HG02938 (cell line): ENCODE results near the gene ISL2.

Experiments used
- ATAC-seq: cut with Tn5 transposase; IDR thresholded peaks from one replicate; pipeline ENCODE4 v1.9.1; 2021; ENCODE audit warnings: mild to moderate bottlenecking, moderate library complexity; ENCODE audit not compliant: unreplicated experiment

The ISL2 gene

DNA sequence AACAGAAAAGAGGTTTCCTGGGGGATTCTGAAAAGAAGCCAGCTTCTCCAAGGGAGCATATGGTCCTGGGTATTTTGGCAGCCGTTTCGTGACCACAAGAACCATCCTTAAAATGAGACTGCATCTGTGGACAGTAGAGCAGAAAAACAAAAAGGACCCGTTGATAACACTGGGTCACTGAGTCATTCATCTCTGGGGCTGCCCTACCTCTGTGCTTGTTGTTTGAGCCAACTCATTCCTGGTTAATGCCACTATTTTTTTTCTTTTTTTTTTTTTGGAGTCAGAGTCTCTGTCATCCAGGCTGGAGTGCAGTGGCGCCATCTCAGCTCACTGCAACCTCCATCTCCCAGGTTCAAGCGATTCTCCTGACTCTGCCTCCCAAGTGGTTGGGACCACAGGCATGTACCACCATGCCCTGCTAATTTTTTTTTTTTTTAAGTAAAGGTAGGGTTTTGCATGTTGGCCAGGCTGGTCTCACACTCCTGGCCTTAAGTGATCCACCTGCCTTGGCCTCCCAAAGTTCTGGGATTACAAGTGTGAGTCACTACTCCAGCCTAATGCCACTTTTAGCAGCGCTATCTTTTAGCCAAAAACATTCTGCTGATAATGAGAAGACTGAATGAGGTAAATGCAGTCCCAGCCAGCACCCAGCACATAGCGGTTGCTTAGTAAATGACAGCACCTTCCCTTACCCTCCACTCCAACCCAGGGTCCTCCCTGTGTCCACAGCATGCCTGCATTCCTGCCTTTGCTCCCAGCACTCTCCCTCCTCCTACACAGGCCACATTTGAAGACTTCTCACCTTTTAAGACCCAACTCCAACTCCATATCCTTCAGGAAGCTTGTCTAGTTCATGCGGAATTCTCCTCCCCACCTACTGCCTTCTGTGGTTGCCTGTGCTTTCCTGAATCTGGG is 9.1 kb upstream of the ISL2 start:
- no peak for ATAC-seq

DNA sequence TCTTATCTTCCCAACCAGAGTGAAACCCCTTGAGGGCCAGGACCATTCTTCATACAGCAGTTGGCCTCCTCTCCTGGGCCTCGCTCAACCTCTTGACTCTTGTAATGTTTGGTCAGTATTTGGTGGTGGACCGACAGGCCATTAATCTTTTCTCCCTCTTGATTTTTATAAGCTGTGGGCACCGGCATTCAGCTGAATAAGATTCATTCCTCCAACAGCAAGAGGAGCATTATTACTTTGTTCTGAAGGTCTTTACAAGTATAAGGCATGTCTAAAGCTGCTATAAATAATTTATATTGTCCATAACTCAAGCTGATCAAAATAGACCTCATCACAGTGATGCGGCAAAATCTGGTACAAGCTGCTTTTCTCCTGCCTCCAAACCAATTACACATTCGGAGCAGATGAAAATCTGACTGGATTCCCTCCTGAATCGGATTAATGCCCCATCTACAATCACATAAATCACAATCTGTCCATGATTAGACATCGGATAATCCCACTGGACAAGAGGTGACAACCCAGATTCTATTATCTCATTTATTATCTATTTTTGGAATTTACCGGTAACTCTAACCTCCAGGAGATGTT is 8.4 kb upstream of the ISL2 start:
- ATAC-seq, result no peak

DNA sequence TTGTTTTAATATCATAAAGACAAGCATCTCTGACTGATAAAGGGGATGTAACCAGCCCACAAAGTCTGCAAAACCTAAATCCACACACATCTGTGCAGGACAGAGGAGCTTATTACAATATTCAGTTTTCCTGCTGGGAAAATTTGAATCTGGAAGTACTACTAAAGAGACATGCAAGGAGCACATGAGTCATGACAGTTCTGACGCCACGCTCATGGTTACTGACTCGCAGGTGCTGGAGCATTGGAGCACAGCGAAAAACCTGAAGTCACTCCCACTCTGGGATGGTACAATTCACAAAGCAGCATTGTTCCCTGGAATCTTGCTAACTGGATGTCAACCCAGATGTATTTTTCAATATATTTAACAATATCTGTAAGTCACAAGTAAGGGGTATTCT is 7.6 kb upstream of the ISL2 start:
- no peak for ATAC-seq

DNA sequence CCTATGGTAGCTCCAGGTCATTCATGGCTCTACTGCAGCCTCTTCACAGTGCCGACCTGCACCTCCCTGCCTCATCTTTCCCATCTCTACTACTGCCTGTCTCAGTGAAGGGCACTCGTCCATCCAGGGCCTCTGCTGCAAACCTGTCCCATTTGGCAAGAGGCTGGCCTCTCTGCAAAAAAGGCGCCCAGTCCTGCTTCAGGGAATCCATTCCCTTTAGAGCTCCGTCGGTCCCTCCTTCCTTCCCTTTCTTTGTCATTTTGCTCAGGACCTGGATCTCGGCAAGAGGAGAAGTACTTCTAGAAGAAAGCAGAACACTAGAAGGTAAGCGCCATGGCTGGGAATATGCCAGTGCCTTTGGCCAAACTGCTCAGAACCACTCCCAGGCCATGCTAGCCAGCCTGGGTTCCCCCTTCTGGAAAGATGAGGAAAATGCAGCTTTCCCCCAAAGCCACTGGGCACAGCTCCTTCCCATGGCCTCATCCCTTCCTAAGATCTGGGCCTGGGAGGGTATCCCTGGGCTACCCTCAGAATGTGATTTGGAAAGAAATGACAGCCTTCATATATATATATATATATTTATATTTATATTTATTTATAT is 6.4 kb upstream of the ISL2 start:
- ATAC-seq, result no peak

DNA sequence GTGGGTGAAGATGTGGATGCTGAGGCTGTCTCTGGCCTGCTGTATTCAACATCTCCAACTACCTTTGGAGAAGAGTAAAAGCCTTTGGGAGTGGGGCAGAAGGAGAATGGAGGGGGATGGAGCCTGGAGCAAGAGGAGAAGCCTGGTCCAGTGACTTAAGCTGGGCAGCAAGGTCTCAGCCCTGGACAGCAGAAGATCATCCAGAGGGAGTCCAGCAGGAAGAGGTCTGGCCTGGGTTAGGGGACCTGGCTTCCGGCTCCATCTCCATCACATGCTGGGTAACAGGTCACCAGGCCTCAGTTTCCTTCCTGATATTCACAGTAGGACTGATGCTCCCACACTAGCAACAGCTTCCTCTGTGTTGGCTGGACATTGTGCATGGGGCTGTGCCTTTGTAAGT is 3.8 kb upstream of the ISL2 start:
- no peak for ATAC-seq

DNA sequence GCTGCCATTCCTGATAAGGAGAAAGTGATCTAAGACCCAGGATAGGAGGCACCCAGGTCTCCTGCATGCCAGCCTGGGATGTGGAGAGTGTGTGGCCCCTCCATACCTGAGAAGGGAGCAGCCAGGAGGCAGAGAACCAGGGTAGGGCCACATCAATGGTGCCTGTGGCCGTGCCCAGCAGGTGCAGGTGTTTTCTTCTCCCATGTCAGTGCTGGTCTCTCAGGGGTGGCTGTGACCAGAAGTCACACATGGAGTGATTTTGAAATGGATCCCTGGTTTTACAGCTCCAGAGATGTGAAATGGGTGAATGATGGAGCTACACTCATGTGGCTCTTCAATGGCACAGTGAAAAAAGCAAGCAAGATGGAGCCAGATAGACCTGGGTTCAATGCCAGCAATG is 3.3 kb upstream of the ISL2 start:
- no peak for ATAC-seq

DNA sequence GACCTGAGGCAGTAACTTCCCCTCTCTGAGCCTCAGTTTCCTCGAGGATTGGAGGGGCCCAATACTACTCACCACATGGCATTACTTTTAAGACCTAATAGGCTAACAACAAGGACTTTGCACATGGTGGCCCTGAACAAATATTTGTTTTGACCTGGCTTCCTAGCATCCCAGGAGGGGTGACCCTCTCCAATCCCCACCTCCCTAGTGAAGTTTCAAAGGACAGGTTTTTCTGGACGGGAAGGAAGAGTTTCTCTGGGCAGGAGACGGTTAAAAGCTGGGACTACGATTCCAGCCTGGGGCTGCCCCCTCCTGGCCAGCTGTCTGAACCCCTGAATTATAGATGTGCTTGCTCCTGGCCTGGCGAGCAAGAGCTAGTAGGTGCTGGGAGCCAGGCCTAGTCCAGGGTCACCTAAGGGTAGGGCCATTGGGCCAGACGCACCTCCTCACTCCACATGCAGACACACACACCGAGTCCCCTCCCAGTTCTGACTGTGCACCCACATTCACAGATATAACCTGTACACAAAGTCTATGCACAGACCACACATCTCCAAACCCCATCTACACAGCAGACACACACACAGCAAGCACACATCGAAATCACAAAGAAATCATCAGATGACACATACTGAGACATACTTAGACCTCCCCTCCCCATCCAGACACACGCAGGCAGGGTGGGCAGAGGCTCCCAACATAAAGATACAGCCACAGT is 2.7 kb upstream of the ISL2 start:
- ATAC-seq, result no peak

DNA sequence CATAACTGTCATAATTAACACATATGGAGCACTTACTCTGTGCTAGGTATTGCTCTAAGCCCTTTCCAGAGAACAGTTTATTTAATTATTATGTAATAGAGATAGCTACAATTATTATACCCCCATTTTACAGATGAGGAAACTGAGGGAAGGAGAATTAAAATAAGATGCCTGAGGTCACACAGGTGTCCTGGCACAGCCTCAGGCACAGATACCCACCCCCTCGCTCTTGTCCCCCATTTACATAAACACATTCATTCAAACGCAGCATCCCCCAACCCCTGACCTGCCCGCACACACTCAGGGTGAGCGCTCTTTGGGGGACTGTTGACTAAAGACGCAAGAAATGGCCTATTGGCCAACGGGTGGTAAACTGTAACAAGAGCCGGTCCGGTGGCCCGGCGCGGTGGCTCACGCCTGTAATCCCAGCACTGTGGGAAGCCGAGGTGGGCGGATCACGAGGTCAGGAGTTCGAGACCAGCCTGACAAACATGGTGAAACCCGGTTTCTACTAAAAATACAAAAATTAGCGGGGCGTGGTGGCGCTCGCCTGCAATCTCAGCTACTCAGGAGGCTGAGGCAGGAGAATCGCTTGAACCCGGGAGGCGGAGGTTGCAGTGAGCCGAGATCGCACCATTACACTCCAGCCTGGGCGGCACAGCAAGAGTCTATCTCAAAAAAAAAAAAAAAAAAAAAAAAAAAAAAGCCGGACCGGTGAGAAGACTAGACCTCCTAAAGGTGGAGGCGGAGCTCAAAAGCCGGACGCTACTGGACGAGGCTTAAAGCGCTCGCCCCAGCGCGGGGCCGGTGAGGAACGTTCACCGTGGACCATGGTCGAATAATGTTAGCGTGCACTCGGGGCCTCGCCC is 1.9 kb upstream of the ISL2 start:
- no peak for ATAC-seq

DNA sequence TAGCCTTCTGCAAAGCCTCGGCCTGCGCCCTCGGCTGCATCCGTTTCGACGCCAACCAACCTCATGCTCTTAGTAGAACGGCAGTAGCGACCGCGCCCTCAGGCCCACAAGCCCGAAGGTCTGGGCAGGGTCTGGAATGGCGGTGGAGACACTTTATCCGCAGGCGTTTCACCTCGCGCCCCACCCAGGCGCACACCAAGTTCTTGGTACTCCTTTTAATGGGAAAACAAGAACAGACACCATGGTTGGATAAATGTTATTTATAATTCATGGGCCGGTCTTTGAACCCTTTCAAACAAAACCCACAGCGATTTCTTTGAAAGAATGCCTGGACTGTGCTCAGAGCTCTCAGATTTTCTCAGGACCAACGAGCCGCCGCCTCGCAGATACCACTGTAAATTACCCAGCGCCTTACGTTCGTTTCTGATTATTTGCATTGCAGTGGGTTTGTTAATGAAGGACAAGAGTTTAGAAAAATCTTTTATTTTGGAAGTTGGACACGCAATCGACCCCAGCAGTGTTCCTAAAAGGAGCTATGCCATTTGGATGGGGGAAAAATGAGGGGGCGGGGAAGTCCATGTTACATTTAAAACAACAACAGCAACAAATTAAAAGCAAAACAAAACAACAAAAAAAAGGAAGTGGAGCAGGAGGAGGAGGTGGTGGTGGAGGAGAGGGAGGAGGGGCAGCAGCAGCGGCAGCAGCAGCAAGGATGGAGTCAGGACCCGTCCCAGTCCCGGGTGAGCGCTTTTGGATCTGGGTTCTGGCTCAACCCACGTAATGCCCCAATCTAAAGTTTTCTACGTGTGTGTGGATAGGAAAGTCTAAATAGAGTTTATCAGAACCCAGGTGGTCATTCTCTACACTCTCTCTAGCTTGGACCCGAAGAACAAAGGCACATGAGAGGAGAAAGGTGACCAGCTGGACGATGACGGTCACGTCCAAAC is 993 bp upstream of the ISL2 start:
- no peak for ATAC-seq

DNA sequence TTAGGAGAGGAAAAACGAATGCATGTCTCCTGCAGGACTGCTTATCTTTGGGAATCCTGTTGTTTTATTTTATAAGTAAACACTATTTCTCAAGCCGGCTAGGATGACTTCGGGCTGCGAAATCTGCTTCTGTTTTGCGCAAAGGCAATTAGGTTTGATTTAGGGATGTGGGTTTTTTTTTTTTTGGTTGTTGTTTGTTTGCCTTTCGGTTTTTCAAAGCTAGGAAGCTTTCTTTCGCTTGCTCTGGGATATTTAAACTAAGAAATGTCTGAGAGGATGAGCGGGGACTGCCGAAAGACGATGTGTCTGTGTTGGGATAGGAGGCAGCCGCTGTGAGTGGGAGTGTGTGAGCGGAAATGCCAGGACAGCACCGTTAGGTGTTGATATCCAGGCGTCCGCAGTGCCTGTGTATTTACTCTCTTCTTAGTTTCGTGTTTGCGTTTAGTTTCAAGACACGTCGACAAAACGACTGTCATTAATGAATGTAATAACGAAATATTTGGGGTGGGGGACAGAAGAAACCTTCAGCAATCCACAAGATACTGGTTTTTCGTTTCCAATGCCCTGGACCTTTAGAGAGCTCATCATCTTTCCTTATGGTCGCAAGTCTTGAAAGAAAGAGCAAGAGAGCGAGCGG is 604 bp downstream of the ISL2 start:
- ATAC-seq, result no peak

DNA sequence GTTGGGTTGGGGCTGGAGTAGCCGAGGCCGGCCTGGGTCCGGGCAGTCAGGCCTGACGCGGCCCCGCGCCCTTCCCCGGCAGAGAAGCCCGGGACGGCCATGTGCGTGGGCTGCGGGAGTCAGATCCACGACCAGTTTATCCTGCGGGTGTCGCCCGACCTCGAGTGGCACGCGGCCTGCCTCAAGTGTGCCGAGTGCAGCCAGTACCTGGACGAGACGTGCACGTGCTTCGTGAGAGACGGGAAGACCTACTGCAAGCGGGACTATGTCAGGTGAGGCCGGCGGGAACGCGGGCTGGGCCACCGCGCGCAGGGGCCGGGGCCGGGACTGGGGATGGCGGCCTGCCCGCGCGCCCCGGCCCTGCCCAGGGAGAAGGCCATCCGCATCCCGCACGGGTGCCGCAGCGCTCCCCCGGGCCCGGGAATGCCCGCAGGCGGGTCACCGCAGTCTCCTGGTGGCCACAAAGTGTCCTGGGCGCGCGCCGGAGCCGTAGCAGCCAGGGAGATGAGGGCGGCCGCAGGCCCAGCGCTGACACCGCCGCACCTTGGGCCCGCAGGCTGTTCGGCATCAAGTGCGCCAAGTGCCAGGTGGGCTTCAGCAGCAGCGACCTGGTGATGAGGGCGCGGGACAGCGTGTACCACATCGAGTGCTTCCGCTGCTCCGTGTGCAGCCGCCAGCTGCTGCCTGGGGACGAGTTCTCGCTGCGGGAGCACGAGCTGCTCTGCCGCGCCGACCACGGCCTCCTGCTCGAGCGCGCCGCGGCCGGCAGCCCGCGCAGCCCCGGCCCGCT is 1.3 kb downstream of the ISL2 start:
- ATAC-seq, result no peak

DNA sequence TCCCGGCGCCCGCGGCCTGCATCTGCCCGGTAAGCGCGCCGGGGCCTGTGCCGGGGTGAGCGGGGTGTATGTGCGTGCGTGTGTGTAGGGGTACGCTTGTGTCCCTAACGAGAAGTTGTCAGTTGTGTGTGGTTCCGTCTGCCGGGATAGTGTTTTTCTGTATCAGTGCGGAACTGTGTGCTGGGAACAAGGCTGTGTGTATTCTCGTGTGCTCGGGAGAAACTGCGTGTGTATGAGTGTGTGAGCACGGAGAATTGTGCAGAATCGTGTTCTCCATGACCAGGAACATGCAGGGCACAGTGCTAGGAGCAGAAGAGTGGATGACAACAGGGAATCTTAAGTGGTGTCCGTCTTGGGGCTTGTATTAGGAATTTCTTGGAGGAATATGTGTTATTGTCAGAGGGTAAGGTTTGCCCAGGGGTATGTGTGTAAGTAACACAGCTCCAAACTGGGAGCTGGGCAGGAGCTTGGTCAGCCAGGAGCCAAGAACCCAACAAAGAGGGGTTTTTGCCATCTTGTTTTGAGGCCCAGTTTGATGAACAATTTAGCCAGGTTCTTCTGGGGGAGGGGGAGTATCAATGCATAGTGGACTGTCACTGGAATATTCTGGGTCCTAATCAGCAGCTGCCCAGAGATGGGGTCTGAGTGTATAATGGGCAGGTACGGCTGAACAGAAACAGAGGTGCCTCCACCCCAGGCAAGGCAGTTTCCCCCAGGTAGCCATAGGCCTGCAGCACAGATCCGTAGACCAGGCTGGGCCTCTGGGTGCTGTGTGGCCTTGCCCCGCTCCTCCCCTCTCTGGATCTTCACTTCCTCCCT is 2.1 kb downstream of the ISL2 start:
- ATAC-seq, result no peak

DNA sequence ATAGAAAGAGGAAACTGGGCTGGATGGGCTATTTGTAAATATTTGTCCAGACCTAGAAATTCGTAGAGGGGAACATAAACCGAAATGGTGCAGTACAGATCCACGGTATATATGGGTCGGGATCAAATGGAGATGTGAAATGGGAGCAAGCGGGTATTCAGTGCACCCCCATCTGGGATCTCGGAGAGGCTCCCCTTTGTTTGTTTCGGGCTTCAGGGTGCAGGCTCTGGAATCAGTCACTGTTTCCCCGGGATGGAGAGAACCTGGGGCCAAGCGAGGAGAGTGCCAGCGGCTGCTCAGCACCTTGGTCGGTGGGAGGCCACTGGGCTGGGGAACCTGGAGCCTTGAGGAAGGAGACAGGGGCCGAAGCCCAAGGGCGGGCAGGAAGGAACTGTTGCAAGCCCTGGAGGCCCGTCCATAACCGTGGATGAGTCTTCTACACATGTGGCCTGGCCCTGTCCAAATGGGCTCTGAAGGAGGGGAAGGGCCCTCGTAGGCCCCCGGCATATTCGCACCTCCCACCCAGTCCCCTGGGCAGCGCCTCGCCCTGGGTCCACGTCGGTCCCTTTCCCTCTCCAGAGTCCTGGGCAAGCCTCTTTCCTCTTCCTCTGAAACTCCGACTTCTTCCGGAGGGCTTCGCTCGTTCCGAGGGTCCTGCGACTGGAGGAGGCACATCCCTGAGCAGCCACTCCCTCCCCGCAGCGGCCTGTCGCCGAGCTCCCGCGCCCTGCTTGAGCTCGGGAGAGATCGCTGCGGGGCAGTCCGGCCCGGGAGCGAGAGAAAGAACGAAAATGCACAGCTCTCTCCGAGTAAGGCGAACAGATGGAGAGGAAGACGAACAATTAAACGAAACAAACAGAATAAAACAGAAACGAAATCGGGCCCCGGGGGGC is 3.0 kb downstream of the ISL2 start:
- ATAC-seq, result no peak

DNA sequence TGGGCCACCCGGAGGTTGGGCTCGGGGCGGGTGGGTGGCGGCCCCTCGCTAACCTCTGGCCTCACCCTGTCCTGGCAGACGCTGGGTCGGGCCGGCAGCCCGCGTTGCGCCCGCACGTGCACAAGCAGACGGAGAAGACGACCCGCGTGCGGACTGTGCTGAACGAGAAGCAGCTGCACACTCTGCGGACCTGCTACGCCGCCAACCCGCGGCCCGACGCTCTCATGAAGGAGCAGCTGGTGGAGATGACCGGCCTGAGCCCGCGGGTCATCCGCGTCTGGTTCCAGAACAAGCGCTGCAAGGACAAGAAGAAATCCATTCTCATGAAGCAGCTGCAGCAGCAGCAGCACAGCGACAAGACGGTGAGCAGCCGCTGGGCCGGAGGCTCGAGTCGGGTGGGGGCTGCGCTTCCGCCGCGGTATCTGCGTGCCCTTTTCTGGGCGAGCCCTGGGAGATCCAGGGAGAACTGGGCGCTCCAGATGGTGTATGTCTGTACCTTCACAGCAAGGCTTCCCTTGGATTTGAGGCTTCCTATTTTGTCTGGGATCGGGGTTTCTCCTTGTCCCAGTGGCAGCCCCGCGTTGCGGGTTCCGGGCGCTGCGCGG is 3.7 kb downstream of the ISL2 start:
- ATAC-seq, result no peak

DNA sequence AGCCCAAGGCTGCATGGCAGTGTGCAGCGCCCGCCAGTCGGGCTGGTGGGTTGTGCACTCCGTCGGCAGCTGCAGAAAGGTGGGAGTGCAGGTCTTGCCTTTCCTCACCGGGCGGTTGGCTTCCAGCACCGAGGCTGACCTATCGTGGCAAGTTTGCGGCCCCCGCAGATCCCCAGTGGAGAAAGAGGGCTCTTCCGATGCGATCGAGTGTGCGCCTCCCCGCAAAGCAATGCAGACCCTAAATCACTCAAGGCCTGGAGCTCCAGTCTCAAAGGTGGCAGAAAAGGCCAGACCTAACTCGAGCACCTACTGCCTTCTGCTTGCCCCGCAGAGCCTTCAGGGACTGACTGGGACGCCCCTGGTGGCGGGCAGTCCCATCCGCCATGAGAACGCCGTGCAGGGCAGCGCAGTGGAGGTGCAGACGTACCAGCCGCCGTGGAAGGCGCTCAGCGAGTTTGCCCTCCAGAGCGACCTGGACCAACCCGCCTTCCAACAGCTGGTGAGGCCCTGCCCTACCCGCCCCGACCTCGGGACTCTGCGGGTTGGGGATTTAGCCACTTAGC is 4.3 kb downstream of the ISL2 start:
- ATAC-seq, result no peak
